WTC11 (cell line): Measurements from ENCODE around the gene BET1.

ENCODE experiments used
- ARID4B ChIP-seq: sonication (generic); formaldehyde crosslinking; IDR thresholded peaks from 2 replicates; pipeline ENCODE4 v1.8.0; 2023; ENCODE audit warnings: missing genetic modification reagents, mild to moderate bottlenecking, borderline replicate concordance
- ATF1 ChIP-seq: sonication (generic); formaldehyde crosslinking; IDR thresholded peaks from 2 replicates; pipeline ENCODE4 v1.8.1; 2023; ENCODE audit warnings: mild to moderate bottlenecking, moderate library complexity, missing genetic modification reagents
- CTCF ChIP-seq: fragments of 200-600 bp; IDR thresholded peaks from 2 replicates; pipeline ENCODE4 v1.8.0; 2022; ENCODE audit warnings: antibody characterized with exemption
- ELF4 ChIP-seq: sonication (generic); formaldehyde crosslinking; IDR thresholded peaks from 2 replicates; pipeline ENCODE4 v1.8.1; 2022; ENCODE audit warnings: low read depth, mild to moderate bottlenecking, moderate library complexity, missing genetic modification reagents
- FOXJ3 ChIP-seq: sonication (generic); formaldehyde crosslinking; IDR thresholded peaks from 2 replicates; pipeline ENCODE4 v1.9.0; 2021; ENCODE audit warnings: missing genetic modification reagents, mild to moderate bottlenecking, borderline replicate concordance
- GABPB1 ChIP-seq: sonication (generic); formaldehyde crosslinking; IDR thresholded peaks from 2 replicates; pipeline ENCODE4 v1.8.1; 2023; ENCODE audit warnings: mild to moderate bottlenecking, missing genetic modification reagents
- MAX ChIP-seq: sonication (generic); formaldehyde crosslinking; IDR thresholded peaks from 2 replicates; pipeline ENCODE4 v1.8.0; 2022; ENCODE audit warnings: mild to moderate bottlenecking, missing genetic modification reagents
- SOX15 ChIP-seq: fragments of 250-450 bp; sonication (Bioruptor Pico); IDR thresholded peaks from 2 replicates; pipeline ENCODE4 v1.9.0; 2021; ENCODE audit warnings: mild to moderate bottlenecking
- SP1 ChIP-seq: sonication (generic); formaldehyde crosslinking; conservative IDR thresholded peaks from 2 replicates; pipeline ENCODE4 v1.8.1; 2022; ENCODE audit warnings: missing genetic modification reagents
- TEAD4 ChIP-seq: sonication (generic); formaldehyde crosslinking; IDR thresholded peaks from 2 replicates; pipeline ENCODE4 v1.8.0; 2022; ENCODE audit warnings: mild to moderate bottlenecking, missing genetic modification reagents
- USF2 ChIP-seq: sonication (generic); formaldehyde crosslinking; IDR thresholded peaks from 2 replicates; pipeline ENCODE4 v1.8.1; 2023; ENCODE audit warnings: mild to moderate bottlenecking, missing genetic modification reagents, moderate library complexity
- TF ChIP-seq, protein P1 (sequence below): sonication (generic); formaldehyde crosslinking; conservative IDR thresholded peaks from 2 replicates; pipeline ENCODE4 v1.8.1; 2022; ENCODE audit warnings: mild to moderate bottlenecking, missing genetic modification reagents
- TF ChIP-seq, protein P2 (sequence below): sonication (generic); formaldehyde crosslinking; IDR thresholded peaks from 2 replicates; pipeline ENCODE4 v1.8.1; 2023; ENCODE audit warnings: mild to moderate bottlenecking, missing genetic modification reagents
- TF ChIP-seq, protein P3 (sequence below): sonication (generic); formaldehyde crosslinking; IDR thresholded peaks from 2 replicates; pipeline ENCODE4 v1.8.1; 2022; ENCODE audit warnings: low read depth, missing genetic modification reagents, borderline replicate concordance

DNA sequence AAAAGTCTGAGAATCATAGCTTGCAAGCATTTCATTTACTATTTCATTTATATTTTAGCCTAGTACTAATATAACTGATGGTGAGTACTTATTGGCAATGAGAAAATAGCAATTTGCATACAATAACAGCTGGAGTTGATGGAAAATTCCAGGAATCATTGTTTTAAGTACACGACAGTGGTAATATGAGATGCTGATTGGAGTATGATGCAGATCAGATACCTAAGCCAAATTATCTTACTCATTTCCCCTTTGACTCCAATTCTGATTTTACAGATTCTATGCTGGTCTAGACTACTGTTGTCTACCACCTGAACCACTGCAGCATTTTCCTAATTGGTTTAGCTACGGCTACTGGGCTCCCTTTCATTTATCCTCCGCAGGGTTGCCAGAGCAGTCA is 45.9 kb downstream of the BET1 start:
- no peak for TF ChIP-seq CTCF
- TF ChIP-seq ATF1 (CRISPR knock-in tag), result no peak
- no peak for TF ChIP-seq TEAD4
- TF ChIP-seq, protein P1, sequence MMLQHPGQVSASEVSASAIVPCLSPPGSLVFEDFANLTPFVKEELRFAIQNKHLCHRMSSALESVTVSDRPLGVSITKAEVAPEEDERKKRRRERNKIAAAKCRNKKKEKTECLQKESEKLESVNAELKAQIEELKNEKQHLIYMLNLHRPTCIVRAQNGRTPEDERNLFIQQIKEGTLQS (CRISPR knock-in tag), result no peak
- TF ChIP-seq, protein P2, sequence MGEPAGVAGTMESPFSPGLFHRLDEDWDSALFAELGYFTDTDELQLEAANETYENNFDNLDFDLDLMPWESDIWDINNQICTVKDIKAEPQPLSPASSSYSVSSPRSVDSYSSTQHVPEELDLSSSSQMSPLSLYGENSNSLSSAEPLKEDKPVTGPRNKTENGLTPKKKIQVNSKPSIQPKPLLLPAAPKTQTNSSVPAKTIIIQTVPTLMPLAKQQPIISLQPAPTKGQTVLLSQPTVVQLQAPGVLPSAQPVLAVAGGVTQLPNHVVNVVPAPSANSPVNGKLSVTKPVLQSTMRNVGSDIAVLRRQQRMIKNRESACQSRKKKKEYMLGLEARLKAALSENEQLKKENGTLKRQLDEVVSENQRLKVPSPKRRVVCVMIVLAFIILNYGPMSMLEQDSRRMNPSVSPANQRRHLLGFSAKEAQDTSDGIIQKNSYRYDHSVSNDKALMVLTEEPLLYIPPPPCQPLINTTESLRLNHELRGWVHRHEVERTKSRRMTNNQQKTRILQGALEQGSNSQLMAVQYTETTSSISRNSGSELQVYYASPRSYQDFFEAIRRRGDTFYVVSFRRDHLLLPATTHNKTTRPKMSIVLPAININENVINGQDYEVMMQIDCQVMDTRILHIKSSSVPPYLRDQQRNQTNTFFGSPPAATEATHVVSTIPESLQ (CRISPR knock-in tag), result no peak
- TF ChIP-seq SOX15, result no peak
- TF ChIP-seq SP1 (CRISPR knock-in tag), result no peak
- TF ChIP-seq USF2 (CRISPR knock-in tag), result no peak
- TF ChIP-seq, protein P3, sequence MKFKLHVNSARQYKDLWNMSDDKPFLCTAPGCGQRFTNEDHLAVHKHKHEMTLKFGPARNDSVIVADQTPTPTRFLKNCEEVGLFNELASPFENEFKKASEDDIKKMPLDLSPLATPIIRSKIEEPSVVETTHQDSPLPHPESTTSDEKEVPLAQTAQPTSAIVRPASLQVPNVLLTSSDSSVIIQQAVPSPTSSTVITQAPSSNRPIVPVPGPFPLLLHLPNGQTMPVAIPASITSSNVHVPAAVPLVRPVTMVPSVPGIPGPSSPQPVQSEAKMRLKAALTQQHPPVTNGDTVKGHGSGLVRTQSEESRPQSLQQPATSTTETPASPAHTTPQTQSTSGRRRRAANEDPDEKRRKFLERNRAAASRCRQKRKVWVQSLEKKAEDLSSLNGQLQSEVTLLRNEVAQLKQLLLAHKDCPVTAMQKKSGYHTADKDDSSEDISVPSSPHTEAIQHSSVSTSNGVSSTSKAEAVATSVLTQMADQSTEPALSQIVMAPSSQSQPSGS, result no peak
- TF ChIP-seq ARID4B (CRISPR knock-in tag), result no peak
- no peak for TF ChIP-seq GABPB1 (CRISPR knock-in tag)
- no peak for TF ChIP-seq MAX (CRISPR knock-in tag)
- no peak for TF ChIP-seq ELF4 (CRISPR knock-in tag)
- no peak for TF ChIP-seq FOXJ3 (CRISPR knock-in tag)
